A549 (cell line): ENCODE results near the gene USP12. TPM values are rescaled to one million over a fixed set of nuclear protein-coding genes. Genes with fewer than 3 reads are reported as not detected.

Source experiments
- ATAC-seq, 2 experiments: fragments of 200-7000 bp in 1 of 2; fragments of >200 bp in 1 of 2; cut with Nextera tagmentation in 1 of 2; cut with Tn5 transposase in 1 of 2; 3 replicates each; pipeline versions ENCODE4 v1.8.0 to v1.9.1; 2018 to 2020; ENCODE audit warnings: mild to moderate bottlenecking in 1 of 2, moderate library complexity in 1 of 2
- CTCF ChIA-PET: fragments of 300-600 bp; sonication (Branson Sonifier 250); formaldehyde crosslinking; extraction: SDS; loops from one replicate; lab custom pipeline; 2021; ENCODE audit warnings: antibody characterized with exemption, inconsistent platforms; lab: Yijun Ruan, JAX
- POLR2A ChIA-PET: fragments of 350-600 bp; formaldehyde crosslinking; extraction: SDS; loops from one replicate; lab custom pipeline; 2021; ENCODE audit warnings: antibody characterized with exemption, inconsistent platforms; lab: Yijun Ruan, JAX
- DNase-seq, 2 experiments: peaks; one replicate each; pipeline versions ENCODE4 v3.0.0 to v3.0.0-alpha.2; 2011 to 2016; ENCODE audit warnings: low read depth in 1 of 2, low spot score in 1 of 2
- FAIRE-seq: peaks from 2 replicates; lab custom pipeline; 2011; peaks lifted over from hg19 to GRCh38; lab: Jason Lieb, UNC
- H3K27ac ChIP-seq, 2 experiments: fragments of >200 bp; sonication (Bioruptor Twin); formaldehyde crosslinking; 3 replicates each; pipeline ENCODE4 v1.5.1; 2016 to 2017
- H3K4me1 ChIP-seq: fragments of >200 bp; sonication (Bioruptor Twin); formaldehyde crosslinking; 3 replicates; pipeline ENCODE4 v1.6.1; 2016
- H3K4me2 ChIP-seq: fragments of >200 bp; sonication (Bioruptor Twin); formaldehyde crosslinking; 3 replicates; pipeline ENCODE4 v1.6.1; 2016
- H3K4me3 ChIP-seq: fragments of >200 bp; sonication (Bioruptor Twin); formaldehyde crosslinking; 3 replicates; pipeline ENCODE4 v1.5.1; 2016
- H3K9me3 ChIP-seq: fragments of >200 bp; sonication (Bioruptor Twin); formaldehyde crosslinking; 3 replicates; pipeline ENCODE4 v1.6.1; 2016
- ATOH8 ChIP-seq: fragments of 250-450 bp; sonication (Bioruptor Pico); IDR thresholded peaks from 2 replicates; pipeline ENCODE4 v1.5.0; 2020; ENCODE audit warnings: low read depth, mild to moderate bottlenecking, moderate library complexity
- BCL3 ChIP-seq: fragments of >200 bp; sonication (Bioruptor Twin); formaldehyde crosslinking; IDR thresholded peaks from 3 replicates; pipeline ENCODE4 v1.6.1; 2016
- CBX8 ChIP-seq: fragments of 200-600 bp; sonication (generic); IDR thresholded peaks from 2 replicates; pipeline ENCODE4 v1.6.1; 2016
- CTCF ChIP-seq: fragments of >200 bp; sonication (Bioruptor Twin); formaldehyde crosslinking; IDR thresholded peaks from 3 replicates; pipeline ENCODE4 v1.5.1; 2016
- EHF ChIP-seq: fragments of 250-450 bp; sonication (Bioruptor Pico); IDR thresholded peaks from 2 replicates; pipeline ENCODE4 v1.5.0; 2020; ENCODE audit warnings: mild to moderate bottlenecking
- EHMT2 ChIP-seq: fragments of 200-600 bp; sonication (generic); IDR thresholded peaks from 2 replicates; pipeline ENCODE4 v1.6.1; 2016; ENCODE audit warnings: antibody characterized with exemption, low read depth, mild to moderate bottlenecking, moderate library complexity
- ELK1 ChIP-seq: fragments of 150-350 bp; IDR thresholded peaks from 2 replicates; pipeline ENCODE4 v1.6.1; 2014; ENCODE audit warnings: low read depth, mild to moderate bottlenecking, low read length
- EP300 ChIP-seq, 2 experiments: fragments of >200 bp; sonication (Bioruptor Twin); formaldehyde crosslinking; IDR thresholded peaks; 2 replicates in 1 of 2; 3 replicates in 1 of 2; pipeline ENCODE4 v1.6.1; 2016 to 2017
- FOSL2 ChIP-seq, 2 experiments: fragments of 450-650 bp in 1 of 2; fragments of >200 bp in 1 of 2; sonication (Bioruptor Twin) in 1 of 2; formaldehyde crosslinking; IDR thresholded peaks; 2 replicates each; pipeline versions ENCODE4 v1.5.0 to v1.6.1; 2016 to 2020; ENCODE audit warnings: mild to moderate bottlenecking in 1 of 2, moderate library complexity in 1 of 2
- GATA3 ChIP-seq: IDR thresholded peaks from 2 replicates; pipeline ENCODE4 v1.6.1; 2012; ENCODE audit warnings: borderline replicate concordance
- HDAC2 ChIP-seq: fragments of 200-600 bp; sonication (generic); IDR thresholded peaks from 2 replicates; pipeline ENCODE4 v1.6.1; 2016
- HMGXB4 ChIP-seq: fragments of 250-450 bp; sonication (Bioruptor Pico); IDR thresholded peaks from 2 replicates; pipeline ENCODE4 v1.5.0; 2021; ENCODE audit warnings: mild to moderate bottlenecking, moderate library complexity, borderline replicate concordance
- HOXB13 ChIP-seq: fragments of 250-450 bp; sonication (Bioruptor Pico); IDR thresholded peaks from 2 replicates; pipeline ENCODE4 v1.5.0; 2020; ENCODE audit warnings: low read depth, mild to moderate bottlenecking, moderate library complexity
- HOXB5 ChIP-seq: fragments of 250-450 bp; sonication (Bioruptor Pico); IDR thresholded peaks from 2 replicates; pipeline ENCODE4 v1.5.0; 2020; ENCODE audit warnings: mild to moderate bottlenecking, moderate library complexity
- MYC ChIP-seq: IDR thresholded peaks from 2 replicates; pipeline ENCODE4 v1.6.1; 2012; ENCODE audit warnings: mild to moderate bottlenecking, inconsistent platforms, low read length, improper control_type of control experiment, borderline replicate concordance
- POLR2AphosphoS2 ChIP-seq: conservative IDR thresholded peaks from 2 replicates; pipeline ENCODE4 v1.6.1; 2012; ENCODE audit warnings: low read length, improper control_type of control experiment, inconsistent platforms
- RARB ChIP-seq: fragments of 250-450 bp; sonication (Bioruptor Pico); IDR thresholded peaks from 2 replicates; pipeline ENCODE4 v1.8.0; 2021; ENCODE audit warnings: mild to moderate bottlenecking, moderate library complexity
- REST ChIP-seq: fragments of 200-600 bp; sonication (generic); IDR thresholded peaks from 2 replicates; pipeline ENCODE4 v1.6.1; 2016; ENCODE audit warnings: antibody characterized with exemption, mild to moderate bottlenecking, moderate library complexity
- SMC3 ChIP-seq: fragments of >200 bp; sonication (Bioruptor Twin); formaldehyde crosslinking; IDR thresholded peaks from 3 replicates; pipeline ENCODE4 v1.6.1; 2018; ENCODE audit warnings: inconsistent platforms
- TP53 ChIP-seq: fragments of 250-450 bp; sonication (Bioruptor Pico); IDR thresholded peaks from 2 replicates; pipeline ENCODE4 v1.5.0; 2021; ENCODE audit warnings: mild to moderate bottlenecking, moderate library complexity
- ZSCAN20 ChIP-seq: fragments of 250-450 bp; sonication (Bioruptor Pico); IDR thresholded peaks from 2 replicates; pipeline ENCODE4 v1.8.0; 2022; ENCODE audit warnings: mild to moderate bottlenecking, moderate library complexity
- WGBS: methylation state at CpG from one replicate; pipeline ENCODE4 v1.1.6; 2017; ENCODE audit errors: missing lambda C conversion rate; 5-methylcytosine and 5-hydroxymethylcytosine counted together
- polyA plus RNA-seq, 4 experiments: library from polyadenylated mRNA; depleted of rRNA in 3 of 4; stranded (reverse); fragments of >200 nt; fragmentation: RNase III in 1 of 4; extraction: RNeasy Plus Mini Kit Qiagen cat#74134 plus additional on column Dnase treatment in 1 of 4; gene quantifications; 2 replicates in 3 of 4; 3 replicates in 1 of 4; pipeline ENCODE4 v1.2.3, GENCODE V29; 2011 to 2017

The USP12 gene
- polyA plus RNA-seq, 2 of the 4 experiments (the other 2 are of a cell fraction) = 19.1 to 21.2 TPM

GRCh38 chr13:27189192-27189591, 17.6 kb upstream of the USP12 start:
- Histone ChIP-seq H3K9me3 (no peaks in the 10 kb centered on the region), H3K4me3 (no peak overlapping the region), H3K4me1 (peaks cover 19% of the 10 kb centered on the region), H3K4me2 (no peak overlapping the region), H3K27ac (no peak overlapping the region)
- ChIA-PET POLR2A (no interaction called here), CTCF (interaction anchor here (1.1 kb wide), 1 partner anchor 204 kb away, joined by 4 read pairs; no protein-coding TSS in a partner anchor)
- TF ChIP-seq EP300 (IDR thresholded peaks at IDR 0.05) (no peak), EHF (CRISPR knock-in tag) (no peak), BCL3 (no peak)
- FAIRE-seq (no peak), ATAC-seq (no peak), DNase-seq (no peak)

GRCh38 chr13:27188239-27188638, 16.6 kb upstream of the USP12 start:
- Histone ChIP-seq H3K27ac (no peak overlapping the region), H3K4me3 (no peak overlapping the region), H3K9me3 (no peaks in the 10 kb centered on the region), H3K4me2 (peak overlapping the region; percentile 21; the same call in 1 of the 3 replicates), H3K4me1 (peaks cover 23% of the 10 kb centered on the region)
- DNase-seq (no peak), FAIRE-seq (no peak), ATAC-seq (no peak)
- WGBS = 27% methylated on average over 4 of the region's 4 CpGs
- ChIA-PET POLR2A (no interaction called here), CTCF (no interaction called here)
- TF ChIP-seq FOSL2 (IDR thresholded peaks at IDR 0.05) (no peak), FOSL2 (CRISPR knock-in tag; IDR thresholded peaks at IDR 0.05) (no peak), HOXB13 (CRISPR knock-in tag) (no peak), REST (no peak), RARB (CRISPR knock-in tag) (no peak), MYC (no peak), ELK1 (no peak), HMGXB4 (CRISPR knock-in tag) (no peak), EHMT2 (no peak), GATA3 (no peak), POLR2AphosphoS2 (no peak), CTCF (no peak), HDAC2 (no peak), ZSCAN20 (CRISPR knock-in tag) (no peak), ATOH8 (CRISPR knock-in tag) (no peak), CBX8 (no peak), TP53 (CRISPR knock-in tag) (no peak), HOXB5 (CRISPR knock-in tag) (no peak), SMC3 (no peak)
